Esophagus squamous epithelium (tissue), 4 donors: ENCODE results near the gene C4orf36.

Experiments
- POLR2A ChIP-seq, 4 donors: fragments of 450-650 bp; IDR thresholded peaks; one replicate each; pipeline ENCODE4 v1.6.1; 2017; ENCODE audit warnings: antibody characterized with exemption in 4 of 4, mild to moderate bottlenecking in 4 of 4, moderate library complexity in 3 of 4
- TF ChIP-seq, protein P1 (sequence below), 6 experiments: fragments of 450-650 bp in 4 of 6; fragments of 200-600 bp in 2 of 6; sonication (generic) in 2 of 6; IDR thresholded peaks; one replicate each; pipeline ENCODE4 v1.5.1; 2016 to 2019; ENCODE audit warnings: antibody characterized with exemption in 6 of 6, mild to moderate bottlenecking in 4 of 6, moderate library complexity in 4 of 6

- TF ChIP-seq, protein P1, sequence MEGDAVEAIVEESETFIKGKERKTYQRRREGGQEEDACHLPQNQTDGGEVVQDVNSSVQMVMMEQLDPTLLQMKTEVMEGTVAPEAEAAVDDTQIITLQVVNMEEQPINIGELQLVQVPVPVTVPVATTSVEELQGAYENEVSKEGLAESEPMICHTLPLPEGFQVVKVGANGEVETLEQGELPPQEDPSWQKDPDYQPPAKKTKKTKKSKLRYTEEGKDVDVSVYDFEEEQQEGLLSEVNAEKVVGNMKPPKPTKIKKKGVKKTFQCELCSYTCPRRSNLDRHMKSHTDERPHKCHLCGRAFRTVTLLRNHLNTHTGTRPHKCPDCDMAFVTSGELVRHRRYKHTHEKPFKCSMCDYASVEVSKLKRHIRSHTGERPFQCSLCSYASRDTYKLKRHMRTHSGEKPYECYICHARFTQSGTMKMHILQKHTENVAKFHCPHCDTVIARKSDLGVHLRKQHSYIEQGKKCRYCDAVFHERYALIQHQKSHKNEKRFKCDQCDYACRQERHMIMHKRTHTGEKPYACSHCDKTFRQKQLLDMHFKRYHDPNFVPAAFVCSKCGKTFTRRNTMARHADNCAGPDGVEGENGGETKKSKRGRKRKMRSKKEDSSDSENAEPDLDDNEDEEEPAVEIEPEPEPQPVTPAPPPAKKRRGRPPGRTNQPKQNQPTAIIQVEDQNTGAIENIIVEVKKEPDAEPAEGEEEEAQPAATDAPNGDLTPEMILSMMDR (IDR thresholded peaks at IDR 0.05) = peak in 1 of 6 experiments; percentile 20
- no peak for TF ChIP-seq POLR2A (IDR thresholded peaks at IDR 0.05)
Measured at GRCh38 chr4:86878640-86879039, 13.6 kb downstream of the C4orf36 start.
